ENCODE data around the gene PPP3R2. TPM values are rescaled to one million over a fixed set of nuclear protein-coding genes. Genes with fewer than 3 reads are reported as not detected.
A peak's percentile ranks its signal among the peaks of the same experiment; 100 is the strongest.
"Not testable (repeated sequence)": the region's sequence is repeated elsewhere in the genome, so short reads cannot be mapped to it uniquely, and the experiment has no call there.

PPP3R2 gene
- total RNA-seq, 2 donors from 2014 or later = not detected

GRCh38 chr9:101569741-101570501 lies 24.8 kb downstream of the PPP3R2 start:
- no peaks in the 10 kb centered on the region for H3K9me3 Mint-ChIP-seq
- H3K36me3 Mint-ChIP-seq = peaks cover 5 to 17% of the 10 kb centered on the region in 2 donors
- H3K27ac Mint-ChIP-seq = peak overlapping the region; percentile 78 to 89
- ATAC-seq (peak; percentile 42 to 44), DNase-seq (ENCODE audit: low spot score in 2 of 2) (no peak)

GRCh38 chr9:101567725-101568350 lies 26.9 kb downstream of the PPP3R2 start:
- no peak overlapping the region for H3K27ac Mint-ChIP-seq
- H3K36me3 Mint-ChIP-seq = peaks cover 23 to 24% of the 10 kb centered on the region in 2 donors

GRCh38 chr9:101566904-101567724 lies 27.7 kb downstream of the PPP3R2 start:
- Mint-ChIP-seq H3K36me3 (peaks cover 30 to 31% of the 10 kb centered on the region in 2 donors), H3K27ac (no peak overlapping the region), H3K9me3 (no peaks in the 10 kb centered on the region)
- ATAC-seq (peak; percentile 62 to 80), DNase-seq (ENCODE audit: low spot score in 2 of 2) (peak in 1 of 2 donors; percentile 34)

More at GRCh38 chr9:101567725-101568350, 26.9 kb downstream of the PPP3R2 start:
- ATAC-seq (no peak), DNase-seq (ENCODE audit: low spot score in 2 of 2) (no peak)
- H3K9me3 Mint-ChIP-seq = no peaks in the 10 kb centered on the region

GRCh38 chr9:101564252-101564651 lies 30.5 kb downstream of the PPP3R2 start:
- ATAC-seq (no peak), DNase-seq (ENCODE audit: low spot score in 2 of 2) (no peak)
- peaks cover 2 to 9% of the 10 kb centered on the region in 2 donors for H3K9me3 Mint-ChIP-seq
- H3K36me3 Mint-ChIP-seq = peaks cover 52 to 57% of the 10 kb centered on the region in 2 donors
- no peak overlapping the region for H3K27ac Mint-ChIP-seq

GRCh38 chr9:101562966-101563365 lies 31.8 kb downstream of the PPP3R2 start:
- no peak for ATAC-seq
- H3K27ac Mint-ChIP-seq = no peak overlapping the region
- H3K9me3 Mint-ChIP-seq = peaks cover 8 to 18% of the 10 kb centered on the region in 2 donors
- peaks cover 63 to 70% of the 10 kb centered on the region in 2 donors for H3K36me3 Mint-ChIP-seq
- DNase-seq (ENCODE audit: low spot score in 2 of 2) = no peak

- H3K27ac Mint-ChIP-seq = no peak overlapping the region
- DNase-seq (ENCODE audit: low spot score in 2 of 2) (no peak), ATAC-seq (no peak)
- H3K36me3 Mint-ChIP-seq = peaks cover 64 to 82% of the 10 kb centered on the region in 2 donors
- peaks cover 8 to 18% of the 10 kb centered on the region in 2 donors for H3K9me3 Mint-ChIP-seq
Measured at GRCh38 chr9:101561740-101562139, 33.0 kb downstream of the PPP3R2 start.

GRCh38 chr9:101549472-101550098 lies 45.2 kb downstream of the PPP3R2 start:
- H3K9me3 Mint-ChIP-seq; ATAC-seq; DNase-seq (ENCODE audit: low spot score in 2 of 2); H3K27ac Mint-ChIP-seq: not testable (repeated sequence)
- H3K36me3 Mint-ChIP-seq = peaks cover 37 to 45% of the 10 kb centered on the region in 2 donors

GRCh38 chr9:101543098-101543735 lies 51.6 kb downstream of the PPP3R2 start:
- no peak for ATAC-seq
- Mint-ChIP-seq H3K36me3 (peaks cover 15 to 21% of the 10 kb centered on the region in 2 donors), H3K9me3 (no peaks in the 10 kb centered on the region), H3K27ac (no peak overlapping the region)
- no peak for DNase-seq (ENCODE audit: low spot score in 2 of 2)

Other genes starting within 250 kb of the PPP3R2 start
- not detected for gene BAAT, start 210.0 kb downstream of the PPP3R2 start, total RNA-seq
- 10 to 100 TPM in 1 of 2 donors, 1 to 10 TPM in 1; 9.5 to 14.1 TPM for gene MRPL50, start 196.4 kb downstream of the PPP3R2 start, total RNA-seq
- gene ZNF189, start 196.1 kb downstream of the PPP3R2 start, total RNA-seq = 10 to 100 TPM in 1 of 2 donors, 1 to 10 TPM in 1; 8.8 to 10.5 TPM
- gene ALDOB, start 159.2 kb downstream of the PPP3R2 start, total RNA-seq = not detected
- 10 to 100 TPM; 42.1 to 49.9 TPM for gene RNF20, start 61.1 kb downstream of the PPP3R2 start, total RNA-seq
- under 1 TPM in 1 of 2 donors, not detected in 1; 0.02 TPM for gene GRIN3A, start 143.7 kb upstream of the PPP3R2 start, total RNA-seq